HG02870 (cell line): ENCODE measurements around the gene BRSK2.

ENCODE experiments used
- ATAC-seq: cut with Tn5 transposase; IDR thresholded peaks from one replicate; pipeline ENCODE4 v1.9.1; 2021; ENCODE audit warnings: mild to moderate bottlenecking, moderate library complexity; ENCODE audit not compliant: unreplicated experiment

BRSK2 gene

DNA sequence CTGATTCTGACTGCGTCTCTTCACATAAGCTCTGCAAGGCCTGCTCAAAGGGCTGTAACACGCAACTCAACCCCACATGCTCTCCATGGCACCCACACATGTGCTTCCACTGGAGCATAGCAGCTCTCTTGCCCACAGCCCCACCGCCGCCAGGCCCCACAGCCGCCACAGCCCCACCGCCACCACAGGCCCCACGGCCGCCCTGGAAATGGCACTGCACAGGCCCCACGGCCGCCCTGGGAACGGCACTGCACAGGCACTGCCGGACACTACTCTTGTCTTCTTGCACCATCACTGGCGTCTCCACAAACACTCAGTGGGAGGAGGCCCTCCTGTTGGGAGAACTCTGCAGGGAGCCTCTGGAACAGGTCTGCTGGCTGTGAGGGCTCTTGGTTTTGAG, 88.3 kb downstream of the BRSK2 start:
- no peak for ATAC-seq

DNA sequence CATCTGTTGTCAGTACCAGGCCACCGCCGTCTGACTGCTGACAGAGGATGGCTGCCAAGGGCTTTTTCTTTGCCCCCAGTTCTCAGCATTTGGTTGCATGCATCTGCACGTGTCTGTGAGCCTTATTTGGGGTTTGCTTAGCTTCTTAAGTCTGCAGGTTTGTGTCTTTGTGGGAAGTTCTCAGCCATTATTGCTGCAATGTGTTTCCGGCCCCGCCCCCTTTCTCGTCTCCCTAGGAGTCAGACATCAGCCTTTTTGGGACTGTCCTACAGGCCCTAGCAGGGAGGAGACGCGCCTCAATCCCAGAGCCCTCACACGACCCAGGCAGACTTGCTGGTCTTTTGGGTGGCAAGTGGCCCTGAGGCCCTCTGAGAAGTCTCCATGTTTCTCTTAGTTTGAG, 88.8 kb downstream of the BRSK2 start:
- no peak for ATAC-seq

DNA sequence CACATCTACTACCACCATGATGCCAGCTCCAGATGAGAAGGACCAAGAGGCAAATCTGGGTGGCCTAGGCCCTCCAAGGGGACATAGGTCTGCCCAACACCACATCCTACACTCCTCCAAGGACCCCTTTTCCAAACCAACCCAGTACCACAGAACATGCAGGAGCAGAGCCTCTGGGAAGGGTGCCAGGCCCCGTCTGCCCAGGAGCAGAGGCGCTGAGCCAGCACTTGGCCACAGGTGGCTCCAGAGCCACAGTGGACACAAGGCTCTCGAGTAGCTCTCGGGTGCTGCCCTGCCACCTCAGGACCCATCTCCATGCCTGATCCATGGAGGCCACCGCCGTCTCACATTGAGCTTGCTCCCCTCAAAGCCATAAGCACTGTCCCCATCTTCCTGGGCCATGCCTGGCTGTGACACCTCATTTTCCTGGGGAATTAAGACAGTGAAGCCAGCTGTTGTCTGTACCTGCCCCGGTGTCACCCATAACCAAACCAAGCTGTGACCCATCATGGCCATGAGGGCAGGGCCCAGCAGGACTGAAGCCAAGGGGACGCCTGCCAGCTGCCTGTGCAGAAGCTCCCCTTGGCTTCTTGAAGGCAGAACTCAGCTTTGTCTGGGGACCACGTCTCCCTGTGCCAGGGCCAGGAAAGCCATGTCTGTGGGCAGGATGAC, 89.4 kb downstream of the BRSK2 start:
- no peak for ATAC-seq

DNA sequence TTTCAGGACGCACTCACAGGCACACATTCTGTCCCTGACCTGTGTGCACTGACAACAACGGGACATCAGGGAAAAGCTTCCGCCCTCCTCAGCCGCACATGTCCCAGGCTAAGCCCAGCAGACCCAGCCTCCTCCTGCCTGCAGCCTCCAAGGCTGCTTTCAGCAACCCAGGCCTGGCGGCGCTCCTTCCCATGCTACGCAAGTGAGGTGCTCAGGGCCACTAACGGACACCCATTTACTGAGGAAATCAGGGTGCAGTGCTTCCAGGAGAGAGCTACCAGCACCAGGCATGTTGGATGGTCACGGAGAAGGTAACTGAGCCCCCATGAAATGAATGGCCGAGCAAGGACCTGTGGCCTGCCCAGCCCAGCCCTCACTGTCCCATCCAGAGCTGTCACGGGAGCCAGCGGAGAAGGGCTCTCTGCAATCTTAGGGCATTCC, 90.0 kb downstream of the BRSK2 start:
- no peak for ATAC-seq

DNA sequence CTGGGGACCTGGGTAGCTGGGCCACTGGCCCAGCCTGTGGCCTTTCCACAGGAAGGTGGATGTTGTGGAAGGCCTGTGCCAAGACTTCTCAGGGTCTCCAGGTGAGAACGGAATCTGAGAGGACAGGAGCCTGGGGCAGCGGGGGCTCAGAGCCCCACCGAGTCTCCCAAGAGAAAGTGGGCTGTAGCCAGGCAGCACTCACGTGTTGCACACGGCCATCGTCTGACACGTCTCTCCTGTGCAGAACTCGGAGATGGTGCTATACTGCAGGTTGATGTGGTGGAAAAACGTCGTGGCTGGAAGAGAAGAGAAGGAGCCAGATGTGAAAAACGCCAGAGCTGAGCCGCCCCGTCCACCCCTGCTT, 90.4 kb downstream of the BRSK2 start:
- ATAC-seq: no peak

DNA sequence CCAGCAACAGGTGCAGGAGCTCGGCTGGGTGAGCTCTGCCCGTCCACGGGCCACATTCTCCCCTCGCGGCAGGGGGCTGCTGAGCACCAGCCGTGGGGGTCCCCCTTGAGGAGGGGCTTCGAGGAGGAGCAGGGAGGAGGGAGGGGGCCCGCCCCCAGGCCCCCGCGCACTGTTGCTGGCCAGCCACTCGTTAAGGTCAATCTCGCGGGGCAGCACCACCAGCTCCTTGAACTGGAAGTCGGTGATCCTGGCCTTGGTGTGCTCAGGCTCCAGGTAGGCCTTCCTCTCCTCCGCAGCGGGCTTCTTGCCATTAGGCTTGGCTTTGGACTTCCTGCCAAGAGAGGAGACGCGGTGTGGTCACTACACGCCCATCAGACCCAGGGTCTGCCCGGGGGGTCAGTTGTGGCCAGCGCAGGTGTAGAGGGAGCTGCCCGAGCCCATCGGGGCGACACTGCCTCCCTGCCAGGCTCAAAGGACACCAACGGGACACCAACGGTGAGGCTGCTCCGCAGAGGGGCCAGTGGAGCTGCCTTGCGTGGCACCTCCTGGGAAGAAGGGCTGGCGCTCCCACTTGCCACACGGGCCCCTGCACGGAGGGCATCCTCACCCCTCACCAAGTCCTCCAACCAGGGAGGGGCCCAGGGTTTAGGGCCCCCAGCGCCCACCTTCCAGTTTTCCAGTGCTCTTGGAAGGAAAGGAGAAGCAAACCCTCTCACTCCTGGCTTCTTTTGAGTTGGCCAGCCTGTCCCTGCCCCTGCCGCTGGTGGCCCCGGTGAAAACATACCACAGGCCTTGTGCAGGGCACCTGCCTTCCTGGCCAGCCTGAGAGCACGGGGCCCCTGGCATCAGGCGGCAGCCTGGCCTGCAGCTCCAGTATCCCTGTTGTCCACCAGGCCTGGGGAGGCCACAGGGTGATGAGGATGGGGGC, 91.1 kb downstream of the BRSK2 start:
- no peak for ATAC-seq

DNA sequence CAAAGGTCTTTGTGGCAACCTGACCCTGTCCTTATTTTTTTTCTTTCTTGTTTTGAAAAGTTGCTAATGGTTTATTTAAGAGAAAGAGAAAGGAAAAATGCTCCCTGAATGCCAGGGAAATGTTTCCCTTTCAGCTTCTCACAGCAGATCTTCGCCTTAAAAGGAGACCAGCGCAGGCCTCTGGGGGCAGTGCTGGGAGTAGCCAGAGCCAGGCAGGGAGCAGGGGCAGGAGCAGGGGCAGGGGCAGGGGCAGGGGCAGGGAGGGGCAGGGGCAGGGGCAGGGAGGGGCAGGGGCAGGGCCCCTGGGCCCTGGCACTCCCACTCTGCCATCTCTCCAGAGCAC, 91.7 kb downstream of the BRSK2 start:
- no peak for ATAC-seq

DNA sequence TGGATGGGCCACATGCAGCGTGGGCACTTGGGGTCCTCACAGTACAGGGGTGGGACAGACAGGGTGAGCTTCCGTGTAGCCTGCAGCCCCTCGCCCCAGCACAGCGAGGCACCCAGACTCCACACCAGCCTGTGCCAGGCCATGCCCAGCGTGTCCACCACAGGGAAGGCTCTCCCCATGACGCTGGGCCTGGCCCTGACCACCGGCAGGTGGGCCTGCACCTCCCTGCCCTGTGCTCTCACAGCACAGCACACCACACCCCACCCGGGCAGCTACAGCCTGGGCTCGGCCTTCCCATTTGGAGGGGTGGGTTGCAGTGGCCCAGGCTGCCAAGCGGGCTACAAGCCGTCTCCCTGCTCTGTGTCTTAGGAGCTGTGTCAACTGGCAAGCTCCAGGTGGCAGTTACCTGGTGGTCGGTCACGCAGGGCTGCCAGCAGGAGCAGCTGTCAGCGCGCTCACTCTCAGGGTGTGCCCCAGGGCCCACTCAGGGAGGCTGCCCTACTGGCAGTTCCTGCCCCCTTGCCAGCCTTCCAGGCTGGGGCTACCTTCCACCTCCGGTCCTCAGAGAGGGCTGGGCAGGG, 92.2 kb downstream of the BRSK2 start:
- ATAC-seq: no peak

DNA sequence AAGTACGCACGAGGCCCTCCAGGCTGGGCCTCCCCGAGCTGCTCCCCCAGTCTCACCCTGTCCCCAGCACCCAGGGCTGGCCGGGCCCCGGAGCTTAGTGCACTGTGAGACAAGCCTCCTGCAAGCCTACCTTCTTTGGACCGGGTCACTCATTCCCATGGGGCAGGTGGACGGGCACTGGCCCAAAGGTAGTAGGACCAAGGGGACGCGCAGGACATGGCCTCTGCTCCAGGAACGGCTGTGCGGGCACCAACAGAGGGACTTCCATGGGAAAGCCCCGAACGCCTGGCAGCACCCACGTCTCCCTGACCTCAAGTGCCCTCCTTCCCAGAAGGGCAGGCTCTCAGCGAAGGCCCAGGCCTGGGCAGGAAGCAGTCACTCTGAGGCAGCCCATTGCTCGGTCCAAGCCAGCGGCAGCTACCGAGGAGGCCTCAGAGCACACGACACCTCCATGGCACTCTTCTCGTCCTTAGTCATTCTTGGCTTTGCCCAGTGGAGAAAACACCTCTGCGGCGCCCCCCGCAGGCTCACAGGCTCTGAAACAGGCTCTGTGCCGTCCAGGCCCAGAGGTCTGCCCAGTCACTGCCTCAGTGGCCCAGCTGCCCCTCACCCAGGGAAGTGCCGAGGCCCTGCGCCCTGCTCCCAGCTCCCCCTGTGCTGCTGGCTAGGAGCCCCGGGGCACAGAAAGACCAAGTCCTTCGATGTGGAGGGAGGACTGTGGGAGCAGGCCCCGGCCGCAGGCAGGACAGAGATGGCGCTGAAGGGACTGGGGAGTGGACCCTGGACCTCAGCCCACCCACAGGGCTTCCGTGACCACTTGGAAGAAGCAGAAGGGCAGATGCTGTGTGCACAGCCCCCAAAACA, 93.1 kb downstream of the BRSK2 start:
- ATAC-seq: no peak

DNA sequence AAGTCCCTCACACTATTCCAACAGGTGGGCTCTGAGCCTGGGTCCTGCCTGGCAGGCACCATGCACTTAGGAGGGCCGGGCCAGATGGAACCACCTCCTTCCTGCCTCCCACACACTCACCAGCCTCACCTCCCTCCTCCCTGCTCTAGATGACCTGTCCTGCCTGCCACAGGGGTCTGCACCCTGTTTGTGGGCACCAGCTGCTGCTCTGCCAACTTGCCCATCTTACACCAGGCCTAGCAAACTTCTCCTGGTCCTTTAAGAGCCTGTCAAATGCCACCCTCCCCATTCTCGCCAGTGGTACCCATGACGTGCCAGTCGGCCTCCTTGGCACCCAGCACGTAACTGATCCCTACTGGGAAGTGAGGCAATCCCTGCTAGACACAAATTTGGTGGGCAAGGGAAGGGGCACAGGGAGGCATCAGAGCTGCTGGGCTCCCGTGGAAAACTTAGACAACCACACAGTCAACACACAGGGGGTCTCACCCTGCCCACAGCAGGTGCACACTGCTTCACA, 93.8 kb downstream of the BRSK2 start:
- no peak for ATAC-seq

DNA sequence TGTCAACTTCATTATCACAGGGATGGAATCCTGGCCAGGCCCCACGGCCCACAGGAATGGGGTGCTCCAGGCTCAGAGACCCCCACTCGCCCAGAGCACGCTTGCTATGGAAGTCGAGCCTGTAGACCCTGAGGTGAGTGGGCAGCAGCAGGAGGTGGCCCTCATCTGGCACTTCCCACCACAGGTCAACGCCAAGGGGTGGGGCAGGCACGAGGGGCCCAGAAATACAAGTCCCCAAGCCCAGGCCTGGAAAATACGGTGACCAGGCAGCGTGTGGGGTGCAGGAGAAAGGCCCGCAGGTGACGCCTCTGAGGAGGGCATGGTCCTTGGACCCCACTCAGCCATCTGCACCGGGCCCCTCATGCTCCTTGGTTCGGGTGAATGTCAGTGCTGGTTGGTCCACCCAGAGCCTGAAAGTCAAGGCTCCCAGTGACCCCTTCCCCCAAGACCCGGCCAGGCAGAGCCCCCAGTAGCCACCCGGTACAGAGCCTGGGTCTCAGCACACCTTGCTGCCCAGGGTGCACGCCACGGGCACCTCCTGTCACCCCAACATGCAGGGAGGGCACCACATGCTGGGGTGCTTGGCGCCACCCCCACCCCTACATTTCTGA, 94.4 kb downstream of the BRSK2 start:
- ATAC-seq: no peak

DNA sequence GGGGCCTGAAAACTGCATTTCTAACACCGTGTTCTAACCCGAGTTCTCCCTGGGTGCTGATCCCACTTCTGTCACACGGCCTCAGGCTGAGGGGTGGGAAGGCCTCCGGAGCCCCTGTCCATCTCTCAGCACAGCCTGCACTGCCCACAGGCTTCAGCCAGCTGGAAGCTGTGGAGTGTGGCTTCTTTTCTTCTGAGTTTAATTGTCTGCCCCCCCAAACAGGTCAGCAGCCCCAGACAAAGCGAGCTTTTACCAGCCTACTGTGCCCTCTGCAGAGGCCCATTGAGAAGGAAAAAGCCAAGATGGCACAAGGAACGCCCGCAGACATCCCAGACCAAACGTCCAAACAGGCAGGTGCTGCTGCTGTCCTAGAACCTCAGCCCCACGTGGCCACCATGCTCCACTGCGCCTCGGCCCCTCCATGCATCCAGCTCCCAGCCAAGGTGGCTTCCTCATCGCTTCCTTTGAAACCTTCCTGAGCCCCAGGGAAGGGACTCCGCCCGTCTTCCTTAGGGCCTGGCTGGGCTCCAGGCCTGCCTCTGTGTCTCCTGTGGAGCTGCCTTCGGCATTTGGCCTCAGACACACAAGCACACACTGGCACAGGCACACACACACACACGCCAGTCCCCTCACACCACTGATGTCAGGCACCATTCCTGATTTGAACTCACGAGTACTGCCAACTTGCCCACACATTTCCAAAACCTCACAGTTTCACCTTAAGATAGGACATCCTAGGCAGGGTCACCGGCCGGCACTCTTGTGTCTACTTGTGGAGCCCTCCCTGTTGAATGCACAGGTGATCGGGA, 95.2 kb downstream of the BRSK2 start:
- ATAC-seq: no peak

DNA sequence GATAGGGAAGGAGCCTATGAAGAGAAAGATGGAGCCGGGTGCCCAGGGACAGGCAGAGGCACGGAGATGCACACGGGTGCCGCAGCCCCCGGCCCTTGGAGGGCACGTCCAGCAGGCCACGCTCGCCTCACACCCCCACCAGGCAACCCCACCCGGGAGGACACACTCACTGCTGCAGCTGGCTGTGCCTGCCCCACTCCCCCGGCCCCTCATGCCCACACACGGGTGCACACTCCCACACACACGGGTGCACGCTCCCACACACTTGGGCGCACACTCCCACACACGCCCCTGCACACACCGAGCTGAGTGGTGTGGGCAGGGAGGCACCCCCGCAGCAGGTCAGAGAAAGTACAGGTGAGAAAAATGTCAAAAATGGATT, 95.8 kb downstream of the BRSK2 start:
- ATAC-seq: no peak

DNA sequence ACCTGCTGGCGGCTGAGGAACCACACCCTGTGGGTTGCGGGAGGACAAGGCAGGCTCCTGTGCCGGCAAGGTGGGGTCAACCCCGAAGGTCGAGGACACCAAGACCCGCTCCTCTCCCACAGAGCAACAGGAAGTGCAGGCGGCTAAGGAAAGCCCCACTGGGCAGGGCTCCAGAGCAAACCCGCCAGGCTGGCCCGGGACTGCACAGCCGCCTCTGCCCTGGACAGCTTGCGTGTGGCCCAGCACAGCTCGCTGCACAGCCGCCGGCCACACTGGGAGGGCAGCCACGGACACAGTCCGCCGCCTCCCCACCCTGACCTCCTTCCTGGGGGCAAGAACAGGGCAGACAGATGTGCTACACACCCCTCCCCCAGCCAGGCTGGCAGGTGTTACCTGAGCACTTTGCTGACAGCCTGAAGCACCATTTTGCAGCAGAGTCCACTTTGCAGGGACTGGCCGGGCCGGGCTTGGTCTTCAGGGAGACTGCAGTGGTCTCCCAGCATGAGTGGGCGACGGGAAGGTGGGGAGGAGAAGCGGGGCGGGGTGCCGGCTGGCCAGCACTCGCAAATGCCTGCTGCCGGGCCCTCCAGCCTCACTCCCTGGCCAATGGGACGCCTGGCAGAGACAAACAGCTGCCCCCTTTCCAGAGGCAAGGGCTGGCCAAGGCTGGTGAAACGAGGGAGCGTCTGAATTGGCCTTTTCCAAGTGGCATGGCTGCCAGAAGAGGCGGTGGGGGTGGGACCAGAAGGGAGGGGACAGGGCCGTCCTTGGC, 96.5 kb downstream of the BRSK2 start, which contains the start of gene MOB2:
MOB2 (minus strand) TSS at position 726 of the 772 bp plus-strand sequence; CDS start at position 503, 223 bp downstream.
- ATAC-seq: no peak

DNA sequence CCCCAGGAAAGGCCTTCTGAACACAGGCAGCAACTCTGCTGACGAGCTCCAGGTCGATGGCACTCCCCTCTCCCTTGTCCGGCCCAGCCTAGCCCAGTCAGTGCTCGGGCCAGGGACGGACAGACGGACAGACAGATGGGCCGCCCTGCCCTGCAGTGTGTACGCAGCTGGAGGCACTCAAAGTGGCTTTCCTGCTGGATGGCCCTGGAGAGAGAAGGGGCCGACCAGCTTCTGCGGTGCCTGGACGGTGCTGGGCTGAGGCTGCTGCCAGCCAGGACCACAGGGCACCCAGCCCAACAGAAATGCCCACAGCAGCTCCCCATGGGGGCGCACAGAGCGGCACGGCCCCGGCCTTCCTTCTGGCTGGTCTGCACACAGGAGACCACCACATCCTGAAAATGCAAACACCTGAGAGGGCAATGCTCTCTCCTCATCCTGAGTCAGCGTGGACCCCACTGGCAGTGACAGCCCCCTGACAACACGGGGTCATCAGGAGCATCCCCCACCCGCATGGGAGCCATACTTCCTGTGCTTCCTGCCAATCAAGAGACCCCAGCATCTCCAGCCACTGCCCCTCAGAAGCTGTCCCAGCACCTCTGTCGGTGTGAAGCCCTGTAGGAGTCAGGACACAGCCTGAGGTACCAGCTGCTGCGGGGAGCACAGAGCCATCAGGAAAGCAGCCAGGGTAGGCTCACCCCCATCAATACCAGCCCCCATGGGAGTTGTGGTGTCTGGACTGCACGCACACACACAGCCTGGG, 97.5 kb downstream of the BRSK2 start:
- no peak for ATAC-seq

DNA sequence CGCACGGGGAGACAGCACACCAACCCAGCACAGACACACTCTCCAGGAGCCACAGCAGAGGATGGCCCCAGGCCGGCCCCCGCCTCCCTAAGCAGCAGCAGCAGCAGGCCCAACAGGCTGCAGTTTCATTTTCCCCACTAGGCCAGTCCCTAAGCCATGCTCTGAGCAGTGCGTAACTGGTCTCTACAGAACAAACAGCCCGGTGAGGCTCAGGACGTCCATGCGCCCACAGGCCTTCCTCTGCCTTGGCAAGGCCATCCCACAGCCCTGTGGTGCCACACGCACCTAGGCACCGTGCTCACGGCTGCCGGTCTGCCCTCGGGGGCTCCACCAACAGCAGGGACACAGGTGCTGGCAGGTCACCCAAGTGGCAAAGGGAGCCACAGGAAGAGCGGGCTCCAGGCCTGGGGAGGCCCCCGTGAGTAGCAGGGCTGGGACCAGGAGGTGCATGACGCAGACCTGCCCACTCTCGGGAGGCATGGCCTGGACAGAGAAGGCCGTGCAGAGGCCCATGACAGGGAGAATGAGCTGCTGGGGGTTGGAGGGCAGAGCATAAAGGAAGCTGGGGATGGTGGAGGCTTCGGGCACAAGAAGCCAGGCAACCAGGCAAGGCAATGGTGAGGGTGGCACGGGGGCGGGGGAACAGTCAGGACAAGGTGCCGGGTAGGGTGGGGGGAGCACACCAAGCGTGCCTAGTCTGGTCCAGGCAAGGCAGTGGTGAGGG, 98.3 kb downstream of the BRSK2 start:
- no peak for ATAC-seq

DNA sequence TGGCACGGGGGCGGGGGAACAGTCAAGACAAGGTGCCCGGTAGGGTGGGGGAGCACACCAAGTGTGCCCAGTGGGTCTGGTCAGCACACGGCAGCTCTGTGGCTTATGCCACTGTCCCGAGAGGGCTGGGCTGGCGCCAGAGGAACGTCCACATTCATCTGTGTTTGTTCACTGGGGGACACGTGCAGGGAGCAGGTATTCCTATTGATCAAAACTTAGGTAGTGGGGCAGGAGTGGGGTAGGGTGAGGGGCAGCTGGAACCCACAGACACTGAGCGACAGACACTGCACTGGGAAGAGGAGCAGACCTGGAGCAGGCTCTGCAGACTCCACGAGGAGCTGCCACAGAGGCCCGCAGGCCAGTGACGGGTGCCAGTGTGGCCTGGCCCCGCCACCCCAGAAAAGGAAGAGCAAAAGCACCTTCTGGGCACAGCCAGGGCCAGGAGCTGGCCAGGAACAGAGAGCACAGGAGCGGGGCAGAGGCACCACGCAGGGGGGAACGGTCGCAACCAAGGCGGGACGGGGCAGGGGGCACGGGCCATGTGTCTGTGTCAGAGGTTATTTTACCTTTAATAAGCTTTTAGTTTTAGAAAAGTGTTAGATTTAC, 98.9 kb downstream of the BRSK2 start:
- ATAC-seq: no peak
